ENCODE results near the gene NACC2. TPM values are rescaled to one million over a fixed set of nuclear protein-coding genes. Genes with fewer than 3 reads are reported as not detected.

The NACC2 gene
- total and polyA plus RNA-seq, 10 donors = 2.1 to 34.9 (median 23.7) TPM

GRCh38 chr9:136024696-136025316 is 70.3 kb downstream of the NACC2 start:
- Histone ChIP-seq H3K4me3 (no peak overlapping the region), H3K9me3 (peaks cover 0 to 11% (median 8%) of the 10 kb centered on the region in 8 donors), H3K36me3 (peaks cover 0 to 22% (median 0%) of the 10 kb centered on the region in 6 donors), H3K27me3 (replicated peaks in 1 of 7) (no peaks in the 10 kb centered on the region), H3K4me1 (peaks cover 0 to 54% (median 14%) of the 10 kb centered on the region in 6 donors), H3K27ac (peak overlapping the region in 2 of 8 donors; percentile 4 to 5)
- WGBS, 5 donors = 74 to 87% (median 80%) methylated on average over 16 of the region's 16 CpGs
- no peak for DNase-seq
- intact Hi-C loops (cut with DNase I; ENCODE audit: low total_unique reads) = no loop called here
- no peak for TF ChIP-seq POLR2A (IDR thresholded peaks at IDR 0.05)
- no peak for TF ChIP-seq POLR2AphosphoS5 (IDR thresholded peaks at IDR 0.05)
- no peak for TF ChIP-seq CTCF (IDR thresholded peaks at IDR 0.05 in 8 of 11, conservative IDR thresholded peaks at IDR 0.05 in 3 of 11)

- WGBS, 5 donors = 63 to 74% (median 66%) methylated on average over 2 of the region's 2 CpGs
- DNase-seq = no peak
- peaks cover 0 to 21% (median 0%) of the 10 kb centered on the region in 6 donors for H3K36me3 ChIP-seq
- peaks cover 0 to 8% (median 7%) of the 10 kb centered on the region in 8 donors for H3K9me3 ChIP-seq
- peak overlapping the region in 2 of 8 donors; percentile 4 to 5 for H3K27ac ChIP-seq
- intact Hi-C loops (cut with DNase I; ENCODE audit: low total_unique reads) = no loop called here
- no peak overlapping the region for H3K4me3 ChIP-seq
- no peak for TF ChIP-seq POLR2AphosphoS5 (IDR thresholded peaks at IDR 0.05)
- TF ChIP-seq POLR2A (IDR thresholded peaks at IDR 0.05) = no peak
- no peak for TF ChIP-seq CTCF (IDR thresholded peaks at IDR 0.05 in 8 of 11, conservative IDR thresholded peaks at IDR 0.05 in 3 of 11)
- no peaks in the 10 kb centered on the region for H3K27me3 ChIP-seq (replicated peaks in 1 of 7)
- peaks cover 0 to 58% (median 14%) of the 10 kb centered on the region in 6 donors for H3K4me1 ChIP-seq
Observed at GRCh38 chr9:136024286-136024685, 70.8 kb downstream of the NACC2 start.

DNA sequence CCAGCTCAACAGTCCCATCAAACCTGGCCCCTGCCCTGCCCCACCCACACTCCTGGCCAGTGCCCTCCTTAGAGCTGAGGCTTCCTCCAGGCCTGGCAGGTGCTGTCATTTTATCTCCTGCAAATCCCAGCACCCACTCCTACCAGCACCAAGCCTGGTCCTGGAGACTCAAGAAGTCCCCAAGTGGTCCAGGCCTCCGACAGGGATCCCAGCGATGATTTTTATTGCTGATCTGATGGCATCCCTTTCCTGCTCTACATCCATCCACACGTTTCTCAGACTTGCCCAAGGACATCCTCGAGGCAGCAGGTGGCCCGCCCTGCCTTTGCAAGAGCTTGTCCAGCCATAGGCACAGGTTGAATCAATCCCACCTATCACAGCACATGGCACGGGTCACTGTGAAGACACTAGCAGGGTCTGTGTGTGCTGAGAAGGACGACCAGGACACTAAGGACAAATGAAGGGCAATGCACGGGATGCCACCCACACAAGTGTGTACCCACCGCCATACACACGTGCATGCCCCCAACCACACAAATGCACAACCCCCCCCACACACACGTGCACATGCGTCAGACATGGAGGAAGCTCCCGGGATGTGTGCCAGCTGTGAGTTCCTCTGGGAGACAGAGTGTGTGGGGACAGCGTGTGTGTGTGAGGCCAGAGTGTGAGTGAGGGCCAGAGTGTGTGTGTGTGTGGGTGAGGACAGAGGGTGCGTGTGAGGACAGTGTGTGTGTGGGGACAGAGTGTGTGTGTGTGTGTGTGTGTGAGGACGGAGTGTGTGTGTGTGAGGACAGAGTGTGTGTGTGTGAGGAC is 71.5 kb downstream of the NACC2 start:
- peaks cover 0 to 1% (median under 1%) of the 10 kb centered on the region in 8 donors for H3K9me3 ChIP-seq
- intact Hi-C loops (cut with DNase I; ENCODE audit: low total_unique reads) = no loop called here
- peak overlapping the region in 2 of 8 donors; percentile 5 to 7 for H3K27ac ChIP-seq
- 52 to 77% (median 60%) methylated on average over 16 of the region's 16 CpGs for WGBS, 5 donors
- TF ChIP-seq POLR2A (IDR thresholded peaks at IDR 0.05) (no peak), POLR2AphosphoS5 (IDR thresholded peaks at IDR 0.05) (peak; percentile 8 to 23 (median 20)), CTCF (IDR thresholded peaks at IDR 0.05 in 8 of 11, conservative IDR thresholded peaks at IDR 0.05 in 3 of 11) (no peak)
- H3K36me3 ChIP-seq = peaks cover 0 to 20% (median 0%) of the 10 kb centered on the region in 6 donors
- peak; percentile 76 for DNase-seq
- H3K4me3 ChIP-seq = no peak overlapping the region
- H3K4me1 ChIP-seq = peaks cover 0 to 58% (median 14%) of the 10 kb centered on the region in 6 donors
- H3K27me3 ChIP-seq (replicated peaks in 1 of 7) = no peaks in the 10 kb centered on the region
